ENCODE measurements around the gene ZNF524. TPM values are rescaled to one million over a fixed set of nuclear protein-coding genes. Genes with fewer than 3 reads are reported as not detected.

The ZNF524 gene
- total and polyA plus RNA-seq, 3 experiments from 2014 or later, result 13.9 to 35.9 (median 15.8) TPM

DNA sequence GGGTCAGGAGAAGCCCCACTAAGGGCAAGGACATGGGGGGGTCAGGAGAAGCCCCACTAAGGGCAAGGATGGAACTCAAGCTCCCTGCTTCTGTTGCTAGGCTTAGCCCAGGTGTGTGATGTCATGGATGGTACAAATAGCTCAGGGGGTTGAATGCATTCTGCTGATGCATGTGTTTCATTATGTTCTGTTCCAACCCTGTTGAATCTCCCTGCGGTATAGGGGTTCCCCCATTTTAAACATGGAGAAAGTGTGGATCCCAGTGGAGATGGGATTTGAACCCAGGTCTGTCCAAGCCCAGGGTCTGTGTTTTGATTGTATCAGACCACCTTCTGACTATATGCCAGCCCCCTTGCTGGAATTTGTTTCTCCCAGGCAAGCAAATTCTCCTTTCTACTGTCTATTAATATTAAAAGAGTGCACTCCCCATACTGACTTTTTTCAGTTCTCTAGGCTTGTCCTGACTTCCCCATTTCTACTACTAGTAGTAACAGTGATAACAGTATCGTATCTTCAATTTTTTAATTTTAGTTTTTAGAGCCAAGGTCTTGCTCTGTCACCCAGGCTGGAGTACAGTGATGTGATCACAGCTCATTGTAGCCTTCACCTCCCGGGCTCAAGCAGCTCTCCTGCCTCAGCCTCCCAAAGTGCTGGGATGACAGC is 12.0 kb downstream of the ZNF524 start:
- no peaks in the 10 kb centered on the region for H3K9me3 ChIP-seq (ENCODE audit: low read length)
- Mint-ChIP-seq H3K36me3 (peaks cover 4 to 62% (median 8%) of the 10 kb centered on the region in 3 donors), H3K27ac (peak overlapping the region in 6 of 8 donors; percentile 9 to 72 (median 42)), H3K9me3 (no peaks in the 10 kb centered on the region), H3K4me1 (peaks cover 30 to 53% (median 51%) of the 10 kb centered on the region in 3 donors), H3K4me3 (no peak overlapping the region), H3K27me3 (no peaks in the 10 kb centered on the region)
- no peak overlapping the region for H3K27ac ChIP-seq (ENCODE audit: low read depth, low read length)
- peaks cover 6% of the 10 kb centered on the region for H3K36me3 ChIP-seq (ENCODE audit: insufficient read depth, low read length)
- H3K27me3 ChIP-seq (ENCODE audit: insufficient read depth, low read length, poor library complexity, severe bottlenecking), result no peaks in the 10 kb centered on the region
- ChIA-PET POLR2A (no interaction called here), CTCF (no interaction called here)
- DNase-seq, result no peak
- peaks cover 6% of the 10 kb centered on the region for H3K4me1 ChIP-seq (ENCODE audit: insufficient read depth, low read length)
- no peak overlapping the region for H3K4me3 ChIP-seq (ENCODE audit: low read length)

DNA sequence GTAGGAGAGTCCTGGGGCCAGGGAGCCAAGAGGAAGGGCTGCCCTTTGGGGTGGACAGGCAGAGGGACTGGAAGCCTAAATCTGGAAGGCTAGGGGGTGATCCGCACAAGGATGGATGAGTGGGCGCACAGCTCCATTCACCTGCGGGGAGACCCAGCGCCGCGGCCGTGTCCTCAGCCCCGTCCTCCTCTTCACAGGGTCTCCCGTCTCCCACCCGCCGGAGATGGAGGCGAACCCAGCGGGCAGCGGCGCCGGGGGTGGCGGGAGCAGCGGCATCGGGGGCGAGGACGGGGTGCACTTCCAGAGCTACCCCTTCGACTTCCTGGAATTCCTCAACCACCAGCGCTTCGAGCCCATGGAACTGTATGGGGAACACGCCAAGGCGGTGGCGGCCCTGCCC is 13.3 kb downstream of the ZNF524 start:
- Mint-ChIP-seq H3K27ac (peak overlapping the region in 1 of 8 donors; percentile 47), H3K4me1 (peaks cover 24 to 42% (median 41%) of the 10 kb centered on the region in 3 donors), H3K36me3 (peaks cover 4 to 60% (median 9%) of the 10 kb centered on the region in 3 donors), H3K9me3 (no peaks in the 10 kb centered on the region), H3K4me3 (no peak overlapping the region), H3K27me3 (no peaks in the 10 kb centered on the region)
- Histone ChIP-seq H3K4me3 (ENCODE audit: low read length) (no peak overlapping the region), H3K27me3 (ENCODE audit: insufficient read depth, low read length, poor library complexity, severe bottlenecking) (no peaks in the 10 kb centered on the region), H3K4me1 (ENCODE audit: insufficient read depth, low read length) (no peaks in the 10 kb centered on the region), H3K9me3 (ENCODE audit: low read length) (no peaks in the 10 kb centered on the region), H3K27ac (ENCODE audit: low read depth, low read length) (no peak overlapping the region), H3K36me3 (ENCODE audit: insufficient read depth, low read length) (peaks cover 6% of the 10 kb centered on the region)
- CTCF ChIA-PET, result interaction anchor here (0.5 kb wide), 1 partner anchor 18 kb away, joined by 3 read pairs; no protein-coding TSS in a partner anchor
- POLR2A ChIA-PET, result no interaction called here
- no peak for DNase-seq

DNA sequence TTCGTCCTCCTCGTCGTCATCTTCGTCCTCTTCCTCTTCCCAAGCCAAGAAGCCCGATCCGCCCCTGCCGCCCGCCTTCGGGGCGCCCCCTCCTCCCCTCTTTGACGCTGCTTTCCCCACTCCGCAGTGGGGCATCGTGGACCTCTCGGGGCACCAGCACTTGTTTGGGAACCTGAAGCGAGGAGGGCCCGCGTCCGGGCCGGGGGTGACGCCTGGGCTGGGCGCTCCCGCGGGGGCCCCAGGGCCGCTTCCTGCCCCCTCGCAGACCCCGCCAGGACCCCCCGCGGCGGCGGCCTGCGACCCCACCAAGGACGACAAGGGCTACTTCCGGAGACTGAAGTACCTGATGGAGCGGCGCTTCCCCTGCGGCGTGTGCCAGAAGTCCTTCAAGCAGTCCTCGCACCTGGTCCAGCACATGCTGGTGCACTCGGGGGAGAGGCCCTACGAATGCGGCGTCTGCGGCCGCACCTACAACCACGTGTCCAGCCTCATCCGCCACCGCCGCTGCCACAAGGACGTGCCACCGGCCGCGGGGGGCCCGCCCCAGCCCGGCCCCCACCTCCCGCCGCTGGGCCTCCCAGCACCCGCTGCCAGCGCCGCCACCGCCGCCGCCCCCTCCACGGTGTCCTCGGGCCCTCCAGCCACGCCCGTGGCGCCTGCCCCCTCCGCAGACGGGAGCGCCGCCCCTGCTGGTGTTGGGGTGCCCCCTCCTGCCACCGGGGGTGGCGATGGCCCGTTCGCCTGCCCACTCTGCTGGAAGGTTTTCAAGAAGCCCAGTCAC is 14.0 kb downstream of the ZNF524 start:
- H3K27ac ChIP-seq (ENCODE audit: low read depth, low read length), result no peak overlapping the region
- H3K27me3 ChIP-seq (ENCODE audit: insufficient read depth, low read length, poor library complexity, severe bottlenecking), result no peaks in the 10 kb centered on the region
- H3K4me1 ChIP-seq (ENCODE audit: insufficient read depth, low read length), result no peaks in the 10 kb centered on the region
- POLR2A ChIA-PET, result no interaction called here
- peaks cover 6% of the 10 kb centered on the region for H3K36me3 ChIP-seq (ENCODE audit: insufficient read depth, low read length)
- CTCF ChIA-PET, result interaction anchor here (0.5 kb wide), 1 partner anchor 18 kb away, joined by 3 read pairs; no protein-coding TSS in a partner anchor
- Mint-ChIP-seq H3K9me3 (no peaks in the 10 kb centered on the region), H3K4me1 (peaks cover 22 to 36% (median 36%) of the 10 kb centered on the region in 3 donors), H3K36me3 (peaks cover 4 to 54% (median 11%) of the 10 kb centered on the region in 3 donors), H3K27me3 (no peaks in the 10 kb centered on the region), H3K4me3 (no peak overlapping the region), H3K27ac (no peak overlapping the region)
- DNase-seq, result no peak
- no peaks in the 10 kb centered on the region for H3K9me3 ChIP-seq (ENCODE audit: low read length)
- no peak overlapping the region for H3K4me3 ChIP-seq (ENCODE audit: low read length)

DNA sequence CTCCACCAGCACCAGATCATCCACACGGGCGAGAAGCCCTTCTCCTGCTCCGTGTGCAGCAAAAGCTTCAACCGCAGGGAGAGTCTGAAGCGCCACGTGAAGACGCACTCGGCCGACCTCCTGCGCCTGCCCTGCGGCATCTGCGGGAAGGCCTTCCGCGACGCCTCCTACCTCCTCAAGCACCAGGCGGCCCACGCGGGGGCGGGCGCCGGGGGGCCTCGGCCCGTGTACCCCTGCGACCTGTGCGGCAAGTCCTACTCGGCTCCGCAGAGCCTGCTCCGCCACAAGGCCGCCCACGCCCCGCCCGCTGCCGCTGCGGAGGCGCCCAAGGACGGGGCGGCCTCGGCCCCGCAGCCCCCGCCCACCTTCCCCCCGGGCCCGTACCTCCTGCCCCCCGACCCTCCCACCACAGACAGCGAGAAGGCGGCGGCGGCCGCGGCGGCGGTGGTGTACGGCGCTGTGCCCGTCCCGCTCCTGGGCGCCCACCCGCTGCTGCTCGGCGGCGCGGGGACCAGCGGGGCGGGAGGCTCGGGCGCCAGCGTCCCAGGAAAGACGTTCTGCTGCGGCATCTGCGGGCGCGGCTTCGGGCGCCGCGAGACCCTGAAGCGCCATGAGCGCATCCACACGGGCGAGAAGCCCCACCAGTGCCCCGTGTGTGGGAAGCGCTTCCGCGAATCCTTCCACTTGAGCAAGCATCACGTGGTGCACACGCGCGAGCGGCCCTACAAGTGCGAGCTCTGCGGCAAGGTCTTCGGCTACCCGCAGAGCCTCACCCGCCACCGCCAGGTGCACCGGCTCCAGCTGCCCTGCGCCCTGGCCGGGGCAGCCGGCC is 14.8 kb downstream of the ZNF524 start:
- no peak overlapping the region for H3K4me3 Mint-ChIP-seq

DNA sequence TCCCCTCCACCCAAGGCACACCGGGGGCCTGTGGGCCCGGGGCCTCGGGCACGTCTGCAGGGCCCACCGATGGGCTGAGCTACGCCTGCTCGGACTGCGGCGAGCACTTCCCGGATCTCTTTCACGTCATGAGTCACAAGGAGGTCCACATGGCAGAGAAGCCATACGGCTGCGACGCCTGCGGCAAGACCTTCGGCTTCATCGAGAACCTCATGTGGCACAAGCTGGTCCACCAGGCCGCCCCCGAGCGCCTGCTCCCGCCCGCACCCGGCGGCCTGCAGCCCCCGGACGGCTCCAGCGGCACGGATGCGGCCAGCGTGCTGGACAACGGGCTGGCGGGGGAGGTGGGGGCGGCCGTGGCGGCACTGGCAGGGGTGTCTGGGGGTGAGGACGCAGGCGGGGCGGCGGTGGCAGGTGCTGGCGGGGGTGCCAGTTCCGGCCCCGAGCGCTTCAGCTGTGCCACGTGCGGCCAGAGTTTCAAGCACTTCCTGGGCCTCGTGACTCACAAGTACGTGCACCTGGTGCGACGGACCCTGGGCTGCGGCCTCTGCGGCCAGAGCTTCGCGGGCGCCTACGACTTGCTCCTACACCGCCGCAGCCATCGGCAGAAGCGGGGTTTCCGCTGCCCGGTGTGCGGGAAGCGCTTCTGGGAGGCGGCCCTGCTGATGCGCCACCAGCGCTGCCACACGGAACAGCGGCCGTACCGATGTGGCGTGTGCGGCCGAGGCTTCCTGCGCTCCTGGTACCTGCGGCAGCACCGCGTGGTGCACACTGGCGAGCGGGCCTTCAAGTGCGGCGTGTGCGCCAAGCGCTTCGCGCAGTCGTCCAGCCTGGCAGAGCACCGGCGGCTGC is 15.7 kb downstream of the ZNF524 start:
- Histone ChIP-seq H3K4me1 (ENCODE audit: insufficient read depth, low read length) (peaks cover 7% of the 10 kb centered on the region), H3K27me3 (ENCODE audit: insufficient read depth, low read length, poor library complexity, severe bottlenecking) (no peaks in the 10 kb centered on the region), H3K9me3 (ENCODE audit: low read length) (no peaks in the 10 kb centered on the region), H3K27ac (ENCODE audit: low read depth, low read length) (no peak overlapping the region), H3K4me3 (ENCODE audit: low read length) (no peak overlapping the region), H3K36me3 (ENCODE audit: insufficient read depth, low read length) (no peaks in the 10 kb centered on the region)
- Mint-ChIP-seq H3K4me1 (peaks cover 23 to 38% (median 34%) of the 10 kb centered on the region in 3 donors), H3K9me3 (no peaks in the 10 kb centered on the region), H3K27ac (no peak overlapping the region), H3K27me3 (no peaks in the 10 kb centered on the region), H3K4me3 (no peak overlapping the region), H3K36me3 (peaks cover 0 to 43% (median 7%) of the 10 kb centered on the region in 3 donors)
- DNase-seq, result no peak
- ChIA-PET POLR2A (no interaction called here), CTCF (interaction anchor here (0.7 kb wide), 1 partner anchor 16 kb away, joined by 3 read pairs; no protein-coding TSS in a partner anchor)

More for the DNA sequence above, 14.8 kb downstream of the ZNF524 start:
- Mint-ChIP-seq H3K27me3 (no peaks in the 10 kb centered on the region), H3K36me3 (peaks cover under 1 to 48% (median 7%) of the 10 kb centered on the region in 3 donors), H3K4me1 (peaks cover 20 to 35% (median 34%) of the 10 kb centered on the region in 3 donors), H3K9me3 (no peaks in the 10 kb centered on the region), H3K27ac (no peak overlapping the region)
- no peak for DNase-seq
- Histone ChIP-seq H3K27me3 (ENCODE audit: insufficient read depth, low read length, poor library complexity, severe bottlenecking) (no peaks in the 10 kb centered on the region), H3K4me1 (ENCODE audit: insufficient read depth, low read length) (no peaks in the 10 kb centered on the region), H3K36me3 (ENCODE audit: insufficient read depth, low read length) (peaks cover under 1% of the 10 kb centered on the region), H3K27ac (ENCODE audit: low read depth, low read length) (no peak overlapping the region), H3K4me3 (ENCODE audit: low read length) (no peak overlapping the region), H3K9me3 (ENCODE audit: low read length) (no peaks in the 10 kb centered on the region)
- POLR2A ChIA-PET, result interaction anchor here (0.5 kb wide), 1 partner anchor 20 kb away, joined by 6 read pairs; no protein-coding TSS in a partner anchor
- CTCF ChIA-PET, result interaction anchor here (0.7 kb wide), 1 partner anchor 17 kb away, joined by 3 read pairs; no protein-coding TSS in a partner anchor

DNA sequence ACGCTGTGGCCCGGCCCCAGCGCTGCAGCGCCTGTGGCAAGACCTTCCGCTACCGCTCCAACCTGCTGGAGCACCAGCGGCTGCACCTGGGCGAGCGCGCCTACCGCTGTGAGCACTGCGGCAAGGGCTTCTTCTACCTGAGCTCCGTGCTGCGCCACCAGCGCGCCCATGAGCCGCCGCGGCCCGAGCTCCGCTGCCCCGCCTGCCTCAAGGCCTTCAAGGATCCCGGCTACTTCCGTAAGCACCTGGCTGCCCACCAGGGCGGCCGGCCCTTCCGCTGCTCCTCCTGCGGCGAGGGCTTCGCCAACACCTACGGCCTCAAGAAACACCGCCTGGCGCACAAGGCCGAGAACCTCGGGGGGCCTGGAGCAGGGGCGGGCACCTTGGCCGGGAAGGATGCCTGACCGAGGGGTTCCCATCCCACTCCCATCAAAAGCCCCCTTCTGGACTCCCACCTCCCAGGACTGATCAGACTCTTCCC is 16.3 kb downstream of the ZNF524 start:
- H3K9me3 ChIP-seq (ENCODE audit: low read length), result no peaks in the 10 kb centered on the region
- POLR2A ChIA-PET, result no interaction called here

DNA sequence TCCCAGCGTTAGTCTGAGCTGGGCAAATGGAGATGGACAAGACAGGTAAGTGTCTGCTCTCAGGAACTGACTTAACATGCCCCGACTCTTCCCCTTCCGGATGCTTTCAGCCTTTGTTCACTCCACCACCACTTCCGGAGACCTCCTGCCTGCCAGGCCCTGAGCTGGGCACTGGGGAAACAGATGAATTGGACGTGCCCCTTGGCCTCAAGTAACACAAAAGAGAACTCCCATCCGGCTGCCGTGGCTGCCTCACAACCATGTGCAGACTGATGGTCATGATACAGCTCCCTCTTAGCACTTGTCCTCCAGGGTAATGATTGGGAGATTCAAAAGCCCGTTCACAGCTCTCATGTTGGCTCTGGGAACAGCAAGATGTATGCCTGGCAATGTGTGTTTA is 17.3 kb downstream of the ZNF524 start:
- peaks cover 0 to 31% (median 7%) of the 10 kb centered on the region in 3 donors for H3K36me3 Mint-ChIP-seq
- Histone ChIP-seq H3K27ac (ENCODE audit: low read depth, low read length) (no peak overlapping the region), H3K9me3 (ENCODE audit: low read length) (no peaks in the 10 kb centered on the region), H3K27me3 (ENCODE audit: insufficient read depth, low read length, poor library complexity, severe bottlenecking) (no peaks in the 10 kb centered on the region), H3K36me3 (ENCODE audit: insufficient read depth, low read length) (no peaks in the 10 kb centered on the region), H3K4me3 (ENCODE audit: low read length) (no peak overlapping the region), H3K4me1 (ENCODE audit: insufficient read depth, low read length) (peaks cover 11% of the 10 kb centered on the region)
- no peak overlapping the region for H3K4me3 Mint-ChIP-seq
- no peak for DNase-seq
- H3K27me3 Mint-ChIP-seq, result no peaks in the 10 kb centered on the region
- CTCF ChIA-PET, result interaction anchor here (0.7 to 2.7 kb wide), 2 partner anchors 11 to 15 kb away, joined by 3 to 10 read pairs; partner anchors contain the start of gene ZNF865
- peaks cover 18 to 30% (median 23%) of the 10 kb centered on the region in 3 donors for H3K4me1 Mint-ChIP-seq
- peak overlapping the region in 2 of 8 donors; percentile 26 to 80 for H3K27ac Mint-ChIP-seq
- POLR2A ChIA-PET, result no interaction called here
- no peaks in the 10 kb centered on the region for H3K9me3 Mint-ChIP-seq

More for the DNA sequence above, 16.3 kb downstream of the ZNF524 start:
- Mint-ChIP-seq H3K4me3 (no peak overlapping the region), H3K27ac (no peak overlapping the region), H3K27me3 (no peaks in the 10 kb centered on the region), H3K9me3 (no peaks in the 10 kb centered on the region), H3K4me1 (peaks cover 22 to 38% (median 31%) of the 10 kb centered on the region in 3 donors), H3K36me3 (peaks cover 0 to 36% (median 7%) of the 10 kb centered on the region in 3 donors)
- H3K27me3 ChIP-seq (ENCODE audit: insufficient read depth, low read length, poor library complexity, severe bottlenecking), result no peaks in the 10 kb centered on the region
- CTCF ChIA-PET, result interaction anchor here (2.7 kb wide), 1 partner anchor 10 kb away, joined by 10 read pairs; the partner anchor contains the start of gene ZNF865
- no peak overlapping the region for H3K4me3 ChIP-seq (ENCODE audit: low read length)
- H3K36me3 ChIP-seq (ENCODE audit: insufficient read depth, low read length), result no peaks in the 10 kb centered on the region
- H3K27ac ChIP-seq (ENCODE audit: low read depth, low read length), result no peak overlapping the region
- DNase-seq, result no peak
- peaks cover 11% of the 10 kb centered on the region for H3K4me1 ChIP-seq (ENCODE audit: insufficient read depth, low read length)
